Immature natural killer cell (primary cell): Measurements from ENCODE around the gene USP35. TPM values are rescaled to one million over a fixed set of nuclear protein-coding genes. Genes with fewer than 3 reads are reported as not detected.
A peak's percentile ranks its signal among the peaks of the same experiment; 100 is the strongest.

Experiments
- DNase-seq, 3 donors: peaks; one replicate each; pipeline ENCODE4 v3.0.0; 2022; ENCODE audit warnings: mixed read lengths in 1 of 3
- H3K27ac Mint-ChIP-seq, 6 donors: one replicate each; pipeline ENCODE4 v1.8.0; 2020; ENCODE audit warnings: mixed read lengths in 6 of 6, mild to moderate bottlenecking in 5 of 6, inconsistent platforms in 4 of 6, moderate library complexity in 3 of 6
- H3K27me3 Mint-ChIP-seq, 3 donors: one replicate each; pipeline ENCODE4 v1.8.0; 2020 to 2021; ENCODE audit warnings: low read depth in 3 of 3, mild to moderate bottlenecking in 3 of 3, mixed read lengths in 3 of 3, moderate library complexity in 3 of 3, inconsistent platforms in 1 of 3
- H3K36me3 Mint-ChIP-seq, 3 donors: one replicate each; pipeline ENCODE4 v1.8.0; 2020; ENCODE audit warnings: mixed read lengths in 3 of 3, inconsistent platforms in 2 of 3, mild to moderate bottlenecking in 2 of 3
- H3K4me1 Mint-ChIP-seq, 2 donors: one replicate each; pipeline ENCODE4 v1.8.0; 2020; ENCODE audit warnings: inconsistent platforms in 2 of 2, mild to moderate bottlenecking in 2 of 2, mixed read lengths in 2 of 2, moderate library complexity in 1 of 2
- H3K4me3 Mint-ChIP-seq, 5 donors: one replicate each; pipeline ENCODE4 v1.8.0; 2020; ENCODE audit warnings: mild to moderate bottlenecking in 5 of 5, mixed read lengths in 5 of 5, inconsistent platforms in 3 of 5, moderate library complexity in 3 of 5
- H3K9me3 Mint-ChIP-seq, 6 donors: one replicate each; pipeline ENCODE4 v1.8.0; 2020; ENCODE audit warnings: mild to moderate bottlenecking in 6 of 6, mixed read lengths in 6 of 6, inconsistent platforms in 4 of 6, moderate library complexity in 3 of 6
- polyA plus RNA-seq, 3 donors: library from polyadenylated mRNA; unstranded; fragments of 300-500 nt; fragmentation: Illumina TruSeq; gene quantifications; one replicate each; pipeline ENCODE4 v1.2.3, GENCODE V29; 2021

Gene USP35
- polyA plus RNA-seq, 3 donors from 2014 or later = 0.20 to 0.27 TPM; not detected in 1

- Mint-ChIP-seq H3K27ac (no peak overlapping the region), H3K4me3 (no peak overlapping the region), H3K4me1 (peaks cover 13 to 15% of the 10 kb centered on the region in 2 donors), H3K9me3 (peaks cover 0 to 2% (median 0%) of the 10 kb centered on the region in 6 donors), H3K36me3 (peaks cover 4 to 18% (median 12%) of the 10 kb centered on the region in 3 donors), H3K27me3 (peaks cover 0 to 4% (median 0%) of the 10 kb centered on the region in 3 donors)
- no peak for DNase-seq
Measured at GRCh38 chr11:78197816-78198215, 9.1 kb downstream of the USP35 start.

GRCh38 chr11:78199015-78199652 is 10.4 kb downstream of the USP35 start:
- H3K36me3 Mint-ChIP-seq = peaks cover 4 to 18% (median 12%) of the 10 kb centered on the region in 3 donors
- no peak overlapping the region for H3K4me3 Mint-ChIP-seq
- H3K4me1 Mint-ChIP-seq = peaks cover 17 to 21% of the 10 kb centered on the region in 2 donors
- no peak overlapping the region for H3K27ac Mint-ChIP-seq
- DNase-seq = no peak
- H3K27me3 Mint-ChIP-seq = peaks cover 0 to 4% (median 0%) of the 10 kb centered on the region in 3 donors
- peaks cover 0 to 2% (median 0%) of the 10 kb centered on the region in 6 donors for H3K9me3 Mint-ChIP-seq

GRCh38 chr11:78199653-78200015 is 10.9 kb downstream of the USP35 start:
- peaks cover 17 to 21% of the 10 kb centered on the region in 2 donors for H3K4me1 Mint-ChIP-seq
- peaks cover 0 to 2% (median 0%) of the 10 kb centered on the region in 6 donors for H3K9me3 Mint-ChIP-seq
- no peak for DNase-seq
- H3K27me3 Mint-ChIP-seq = peaks cover 0 to 4% (median 2%) of the 10 kb centered on the region in 3 donors
- no peak overlapping the region for H3K4me3 Mint-ChIP-seq
- H3K36me3 Mint-ChIP-seq = peaks cover 4 to 14% (median 7%) of the 10 kb centered on the region in 3 donors
- H3K27ac Mint-ChIP-seq = no peak overlapping the region

- peaks cover 17 to 21% of the 10 kb centered on the region in 2 donors for H3K4me1 Mint-ChIP-seq
- no peak overlapping the region for H3K4me3 Mint-ChIP-seq
- H3K27me3 Mint-ChIP-seq = peaks cover 0 to 4% (median 2%) of the 10 kb centered on the region in 3 donors
- H3K27ac Mint-ChIP-seq = no peak overlapping the region
- DNase-seq = no peak
- H3K9me3 Mint-ChIP-seq = peaks cover 0 to 2% (median 0%) of the 10 kb centered on the region in 6 donors
- peaks cover 4 to 13% (median 6%) of the 10 kb centered on the region in 3 donors for H3K36me3 Mint-ChIP-seq
Measured at GRCh38 chr11:78200061-78200460, 11.3 kb downstream of the USP35 start.

GRCh38 chr11:78200553-78200952 is 11.8 kb downstream of the USP35 start:
- Mint-ChIP-seq H3K27ac (peak overlapping the region in 1 of 6 donors; percentile 60), H3K36me3 (peaks cover 4 to 13% (median 6%) of the 10 kb centered on the region in 3 donors), H3K27me3 (peaks cover 0 to 4% (median 2%) of the 10 kb centered on the region in 3 donors), H3K4me3 (no peak overlapping the region), H3K9me3 (peaks cover 0 to 2% (median 0%) of the 10 kb centered on the region in 6 donors), H3K4me1 (peaks cover 17 to 21% of the 10 kb centered on the region in 2 donors)
- DNase-seq = no peak

GRCh38 chr11:78201096-78201818 is 12.5 kb downstream of the USP35 start:
- Mint-ChIP-seq H3K9me3 (peaks cover 0 to 2% (median 0%) of the 10 kb centered on the region in 6 donors), H3K4me1 (peaks cover 17 to 21% of the 10 kb centered on the region in 2 donors), H3K27me3 (peaks cover 0 to 4% (median 2%) of the 10 kb centered on the region in 3 donors), H3K4me3 (no peak overlapping the region), H3K27ac (peak overlapping the region; percentile 6 to 88 (median 50)), H3K36me3 (peaks cover 4 to 14% (median 6%) of the 10 kb centered on the region in 3 donors)
- DNase-seq = no peak

GRCh38 chr11:78202733-78203167 is 14.0 kb downstream of the USP35 start:
- peak; percentile 22 to 49 (median 47) for DNase-seq
- H3K27ac Mint-ChIP-seq = peak overlapping the region; percentile 40 to 88 (median 76)
- peaks cover 17 to 21% of the 10 kb centered on the region in 2 donors for H3K4me1 Mint-ChIP-seq
- peaks cover 4 to 20% (median 6%) of the 10 kb centered on the region in 3 donors for H3K36me3 Mint-ChIP-seq
- no peaks in the 10 kb centered on the region for H3K9me3 Mint-ChIP-seq
- peaks cover 0 to 4% (median 3%) of the 10 kb centered on the region in 3 donors for H3K27me3 Mint-ChIP-seq
- H3K4me3 Mint-ChIP-seq = peak overlapping the region; percentile 25 to 71 (median 40)

- DNase-seq = peak in 2 of 3 donors; percentile 6 to 14
- Mint-ChIP-seq H3K36me3 (peaks cover 4 to 20% (median 6%) of the 10 kb centered on the region in 3 donors), H3K4me3 (peak overlapping the region in 4 of 5 donors; percentile 25 to 71 (median 52)), H3K27me3 (peaks cover 0 to 4% (median 3%) of the 10 kb centered on the region in 3 donors), H3K4me1 (peaks cover 17 to 21% of the 10 kb centered on the region in 2 donors), H3K27ac (peak overlapping the region; percentile 5 to 88 (median 68)), H3K9me3 (no peaks in the 10 kb centered on the region)
Measured at GRCh38 chr11:78203184-78203583, 14.5 kb downstream of the USP35 start.

- no peaks in the 10 kb centered on the region for H3K9me3 Mint-ChIP-seq
- no peak overlapping the region for H3K4me3 Mint-ChIP-seq
- H3K4me1 Mint-ChIP-seq = peaks cover 17 to 21% of the 10 kb centered on the region in 2 donors
- H3K36me3 Mint-ChIP-seq = peaks cover 4 to 21% (median 10%) of the 10 kb centered on the region in 3 donors
- H3K27me3 Mint-ChIP-seq = peaks cover 0 to 3% (median 3%) of the 10 kb centered on the region in 3 donors
- no peak overlapping the region for H3K27ac Mint-ChIP-seq
- DNase-seq = no peak
Measured at GRCh38 chr11:78205256-78205655, 16.5 kb downstream of the USP35 start.

- H3K4me1 Mint-ChIP-seq = peaks cover 17 to 21% of the 10 kb centered on the region in 2 donors
- no peaks in the 10 kb centered on the region for H3K9me3 Mint-ChIP-seq
- H3K27me3 Mint-ChIP-seq = peaks cover 0 to 3% (median 3%) of the 10 kb centered on the region in 3 donors
- peaks cover 7 to 24% (median 10%) of the 10 kb centered on the region in 3 donors for H3K36me3 Mint-ChIP-seq
- no peak overlapping the region for H3K4me3 Mint-ChIP-seq
- DNase-seq = no peak
- no peak overlapping the region for H3K27ac Mint-ChIP-seq
Measured at GRCh38 chr11:78205691-78206090, 17.0 kb downstream of the USP35 start.

GRCh38 chr11:78207532-78208256 is 19.0 kb downstream of the USP35 start:
- Mint-ChIP-seq H3K4me3 (no peak overlapping the region), H3K4me1 (peaks cover 6 to 7% of the 10 kb centered on the region in 2 donors), H3K36me3 (peaks cover 12 to 26% (median 20%) of the 10 kb centered on the region in 3 donors), H3K27ac (no peak overlapping the region), H3K27me3 (peaks cover 0 to 5% (median under 1%) of the 10 kb centered on the region in 3 donors), H3K9me3 (no peaks in the 10 kb centered on the region)
- no peak for DNase-seq

GRCh38 chr11:78208257-78209165 is 19.8 kb downstream of the USP35 start:
- H3K4me1 Mint-ChIP-seq = no peaks in the 10 kb centered on the region
- H3K36me3 Mint-ChIP-seq = peaks cover 12 to 26% (median 16%) of the 10 kb centered on the region in 3 donors
- no peak for DNase-seq
- H3K9me3 Mint-ChIP-seq = no peaks in the 10 kb centered on the region
- H3K27ac Mint-ChIP-seq = no peak overlapping the region
- peaks cover 0 to 5% (median 0%) of the 10 kb centered on the region in 3 donors for H3K27me3 Mint-ChIP-seq
- H3K4me3 Mint-ChIP-seq = no peak overlapping the region
